ENCODE results near the gene PGAM2. TPM values are rescaled to one million over a fixed set of nuclear protein-coding genes. Genes with fewer than 3 reads are reported as not detected.
"Not testable (repeated sequence)": the region's sequence is repeated elsewhere in the genome, so short reads cannot be mapped to it uniquely, and the experiment has no call there.

PGAM2 gene
- total RNA-seq, 1 donor from 2014 or later = 671 TPM

DNA sequence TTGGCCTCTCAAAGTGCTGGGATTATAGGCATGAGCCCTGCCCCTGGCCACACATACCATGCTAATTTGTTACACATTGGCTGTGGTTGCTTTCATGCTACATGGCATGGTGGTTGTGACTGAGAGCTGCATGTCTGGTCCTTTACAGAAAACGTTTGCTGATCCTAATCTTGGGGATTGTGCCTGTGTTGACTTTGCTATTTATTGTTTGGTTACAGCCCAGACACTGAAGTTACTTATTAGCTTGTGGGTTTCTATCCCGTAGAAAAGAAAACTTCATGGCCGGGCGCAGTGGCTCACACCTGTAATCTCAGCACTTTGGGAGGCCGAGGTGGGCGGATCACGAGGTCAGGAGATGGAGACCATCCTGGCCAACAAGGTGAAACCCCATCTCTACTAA lies 43.3 kb downstream of the PGAM2 start:
- H3K27ac ChIP-seq (replicated peaks); intact Hi-C loops (cut with micrococcal nuclease); H3K9me3 ChIP-seq (replicated peaks); DNase-seq; H3K36me3 ChIP-seq; H3K27me3 ChIP-seq (ENCODE audit: low read depth); H3K4me3 ChIP-seq: not testable (repeated sequence)
- peaks cover 22% of the 10 kb centered on the region for H3K4me1 ChIP-seq

DNA sequence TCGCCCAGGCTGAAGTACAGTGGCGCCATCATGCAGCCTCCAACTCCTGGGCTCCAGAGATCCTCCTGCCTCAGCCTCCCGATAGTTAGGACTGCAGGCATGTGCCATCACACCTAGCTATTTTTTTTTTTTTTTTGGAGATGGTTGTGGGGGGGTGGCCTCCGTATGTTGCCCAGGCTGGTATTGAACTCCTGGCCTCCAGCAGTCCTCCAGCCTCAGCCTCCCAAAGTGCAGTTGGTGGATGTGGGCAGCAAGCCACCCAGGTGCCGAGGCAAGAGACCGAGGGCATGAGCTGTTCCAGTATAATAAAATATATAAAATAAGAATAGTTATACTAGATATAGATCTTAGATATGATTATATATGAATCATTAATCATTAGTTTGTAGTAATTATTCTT lies 45.5 kb downstream of the PGAM2 start:
- intact Hi-C loops (cut with micrococcal nuclease); H3K36me3 ChIP-seq; H3K27me3 ChIP-seq (ENCODE audit: low read depth); DNase-seq; H3K9me3 ChIP-seq (replicated peaks): not testable (repeated sequence)
- Histone ChIP-seq H3K4me1 (peaks cover 22% of the 10 kb centered on the region), H3K27ac (replicated peaks) (peak overlapping the region; percentile 84), H3K4me3 (peak overlapping the region; percentile 89)

DNA sequence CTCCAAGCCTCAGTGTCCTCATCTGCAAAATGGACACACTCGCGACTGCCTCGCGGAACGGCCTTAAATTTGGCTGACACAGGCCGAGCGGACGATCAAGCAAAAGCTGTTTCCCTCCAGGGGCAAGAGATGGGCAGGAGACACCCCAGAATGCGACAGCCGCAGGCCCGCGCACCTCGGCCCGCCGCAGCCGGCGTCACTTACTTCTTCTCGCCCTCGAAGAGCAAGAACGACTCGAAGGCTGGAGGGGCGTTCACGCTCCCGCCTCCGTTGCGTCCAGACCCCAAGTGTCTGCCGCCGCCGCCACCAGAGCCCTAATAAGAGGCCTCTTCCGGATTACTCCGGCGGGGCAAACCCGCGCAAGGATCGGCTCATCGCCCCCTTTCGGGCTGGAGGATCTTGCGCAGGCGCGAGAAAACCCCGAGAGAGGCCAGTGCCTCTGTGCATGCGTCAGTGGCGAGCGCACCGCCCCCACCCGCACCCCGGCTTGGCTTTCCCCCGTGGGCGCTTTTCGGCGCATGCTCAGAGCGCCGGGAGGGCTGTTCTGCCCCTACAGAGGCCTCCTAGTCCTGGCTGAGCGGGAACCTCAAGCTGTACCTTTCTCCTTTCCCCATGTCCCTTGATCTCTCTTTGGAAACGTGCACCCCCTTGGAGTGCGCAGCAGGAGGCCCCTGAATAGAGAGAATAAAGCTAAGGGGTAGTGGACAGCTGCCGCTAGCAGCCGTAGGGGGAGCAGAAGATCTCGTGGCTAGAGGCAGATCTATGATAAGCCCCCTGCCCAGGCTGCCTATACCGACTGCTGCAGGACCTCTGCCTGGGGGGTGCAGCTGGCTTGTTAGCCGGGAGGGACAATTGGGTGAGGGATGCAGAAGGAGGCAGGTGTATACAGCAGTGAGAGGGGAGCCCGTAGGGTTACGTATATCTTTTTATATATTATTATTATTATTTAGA lies 46.2 kb downstream of the PGAM2 start:
- H3K9me3 ChIP-seq (replicated peaks); H3K36me3 ChIP-seq; intact Hi-C loops (cut with micrococcal nuclease); H3K27me3 ChIP-seq (ENCODE audit: low read depth): not testable (repeated sequence)
- Histone ChIP-seq H3K27ac (replicated peaks) (peak overlapping the region; percentile 84), H3K4me3 (peak overlapping the region; percentile 89), H3K4me1 (peaks cover 22% of the 10 kb centered on the region)
- DNase-seq = peak; percentile 99
- TF ChIP-seq, protein P1, sequence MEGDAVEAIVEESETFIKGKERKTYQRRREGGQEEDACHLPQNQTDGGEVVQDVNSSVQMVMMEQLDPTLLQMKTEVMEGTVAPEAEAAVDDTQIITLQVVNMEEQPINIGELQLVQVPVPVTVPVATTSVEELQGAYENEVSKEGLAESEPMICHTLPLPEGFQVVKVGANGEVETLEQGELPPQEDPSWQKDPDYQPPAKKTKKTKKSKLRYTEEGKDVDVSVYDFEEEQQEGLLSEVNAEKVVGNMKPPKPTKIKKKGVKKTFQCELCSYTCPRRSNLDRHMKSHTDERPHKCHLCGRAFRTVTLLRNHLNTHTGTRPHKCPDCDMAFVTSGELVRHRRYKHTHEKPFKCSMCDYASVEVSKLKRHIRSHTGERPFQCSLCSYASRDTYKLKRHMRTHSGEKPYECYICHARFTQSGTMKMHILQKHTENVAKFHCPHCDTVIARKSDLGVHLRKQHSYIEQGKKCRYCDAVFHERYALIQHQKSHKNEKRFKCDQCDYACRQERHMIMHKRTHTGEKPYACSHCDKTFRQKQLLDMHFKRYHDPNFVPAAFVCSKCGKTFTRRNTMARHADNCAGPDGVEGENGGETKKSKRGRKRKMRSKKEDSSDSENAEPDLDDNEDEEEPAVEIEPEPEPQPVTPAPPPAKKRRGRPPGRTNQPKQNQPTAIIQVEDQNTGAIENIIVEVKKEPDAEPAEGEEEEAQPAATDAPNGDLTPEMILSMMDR (IDR thresholded peaks at IDR 0.05; ENCODE audit: borderline replicate concordance) = peak; percentile 75

DNA sequence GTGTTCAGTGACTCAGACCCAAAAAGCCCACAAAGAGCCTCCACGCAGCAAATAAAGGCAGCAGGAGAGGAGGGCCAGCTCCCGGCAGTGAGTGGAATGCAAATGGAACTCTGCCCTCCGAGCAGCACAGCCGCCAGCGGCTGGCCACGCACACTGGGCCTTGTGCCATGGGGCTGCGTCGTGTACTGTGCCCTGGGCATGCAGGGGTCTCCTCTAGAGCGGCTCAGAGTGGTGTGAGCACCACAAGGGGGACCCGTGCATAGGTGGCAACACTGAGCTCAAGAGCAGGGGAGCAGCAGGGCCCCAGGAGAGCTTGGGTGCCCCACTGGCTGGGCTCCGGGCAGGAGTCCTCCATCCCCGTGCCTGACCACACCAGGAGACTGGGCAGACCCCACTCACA lies 50.3 kb downstream of the PGAM2 start:
- intact Hi-C loops (cut with micrococcal nuclease); H3K27ac ChIP-seq (replicated peaks): not testable (repeated sequence)

More for the DNA sequence above, 50.3 kb downstream of the PGAM2 start:
- H3K27me3 ChIP-seq (ENCODE audit: low read depth); H3K4me3 ChIP-seq; DNase-seq; H3K9me3 ChIP-seq (replicated peaks): not testable (repeated sequence)
- H3K4me1 ChIP-seq = peaks cover 22% of the 10 kb centered on the region
- H3K36me3 ChIP-seq = peaks cover 11% of the 10 kb centered on the region

Small RNAs within 50 kb of the gene (microRNA-seq; reads per million reads assigned to microRNA genes)
- gene MIR6837 (not detected), gene MIR6838 (2.5 reads per million)

Other genes starting within 250 kb of the PGAM2 start
- 167 TPM for gene MRPS24, start 196.1 kb downstream of the PGAM2 start, total RNA-seq
- 39.6 TPM for gene URGCP, start 159.0 kb downstream of the PGAM2 start, total RNA-seq
- gene UBE2D4, start 139.1 kb downstream of the PGAM2 start, total RNA-seq = 44.9 TPM
- not detected for gene SPDYE1, start 67.7 kb downstream of the PGAM2 start, total RNA-seq
- gene DBNL, start 20.9 kb downstream of the PGAM2 start, total RNA-seq = 33.1 TPM
- 12.4 TPM for gene POLM, start 17.0 kb upstream of the PGAM2 start, total RNA-seq
- 20.5 TPM for gene AEBP1, start 38.8 kb upstream of the PGAM2 start, total RNA-seq
- gene POLD2, start 58.0 kb upstream of the PGAM2 start, total RNA-seq = 78.0 TPM
- 518 TPM for gene MYL7, start 75.8 kb upstream of the PGAM2 start, total RNA-seq
- gene GCK, start 123.9 kb upstream of the PGAM2 start, total RNA-seq = 0.49 TPM
- 53.3 TPM for gene YKT6, start 135.4 kb upstream of the PGAM2 start, total RNA-seq

All from left ventricle myocardium inferior (tissue), 1 donor.